Lung (tissue), 12 donors: Measurements from ENCODE around the gene RRAS. TPM values are rescaled to one million over a fixed set of nuclear protein-coding genes. Genes with fewer than 3 reads are reported as not detected.

Source experiments
- ATAC-seq: fragments of 200-7000 bp; cut with Tn5 transposase; one replicate; pipeline ENCODE4 v1.9.1; 2020; ENCODE audit warnings: moderate number of reproducible peaks; ENCODE audit not compliant: insufficient read depth, low FRiP score
- DNase-seq, 3 donors: peaks; one replicate each; pipeline ENCODE4 v3.0.0-alpha.2; 2013 to 2017
- H3K27ac ChIP-seq, 2 donors: one replicate each; pipeline ENCODE4 v1.5.1; 2013; ENCODE audit warnings: mild to moderate bottlenecking in 2 of 2, moderate library complexity in 2 of 2, control low read depth in 1 of 2, inconsistent platforms in 1 of 2, low read depth in 1 of 2, low read length in 1 of 2
- H3K27me3 ChIP-seq, 3 donors: one replicate each; pipeline ENCODE4 v1.5.1; 2013; ENCODE audit warnings: low read length in 2 of 3; ENCODE audit not compliant: control insufficient read depth in 3 of 3, insufficient read depth in 3 of 3
- H3K36me3 ChIP-seq, 4 donors: one replicate each; pipeline ENCODE4 v1.5.1; 2013; ENCODE audit warnings: low read length in 4 of 4, mild to moderate bottlenecking in 1 of 4, moderate library complexity in 1 of 4; ENCODE audit not compliant: control insufficient read depth in 4 of 4, insufficient read depth in 4 of 4
- H3K4me1 ChIP-seq, 5 donors: one replicate each; pipeline ENCODE4 v1.5.1; 2013; ENCODE audit warnings: low read length in 5 of 5, mild to moderate bottlenecking in 2 of 5, moderate library complexity in 1 of 5; ENCODE audit not compliant: control insufficient read depth in 5 of 5, insufficient read depth in 5 of 5
- H3K4me3 ChIP-seq: one replicate; pipeline ENCODE4 v1.5.1; 2013; ENCODE audit warnings: mild to moderate bottlenecking, control low read depth, moderate library complexity
- H3K9ac ChIP-seq, 2 donors: one replicate each; pipeline ENCODE4 v1.5.1; 2013; ENCODE audit warnings: low read length in 2 of 2, control low read depth in 1 of 2; ENCODE audit not compliant: insufficient read depth in 1 of 2
- H3K9me3 ChIP-seq, 4 donors: one replicate each; pipeline ENCODE4 v1.5.1; 2013; ENCODE audit warnings: low read length in 3 of 4, mild to moderate bottlenecking in 1 of 4, moderate library complexity in 1 of 4; ENCODE audit not compliant: control insufficient read depth in 4 of 4, insufficient read depth in 3 of 4
- WGBS, 2 donors: extraction: QIAGEN DNeasy Blood & Tissue Kit; methylation state at CpG; one replicate each; pipeline ENCODE4 v1.1.7; 2013; 5-methylcytosine and 5-hydroxymethylcytosine counted together
- polyA plus RNA-seq, 2 donors: library from polyadenylated mRNA; stranded (reverse); fragments of 200-250 nt; gene quantifications; one replicate each; pipeline ENCODE4 v1.2.1, GENCODE V29; 2013
- total RNA-seq, 2 donors: library from RNA; depleted of rRNA in 1 of 2; stranded (reverse); fragments of >200 nt in 1 of 2; gene quantifications; one replicate each; pipeline ENCODE4 v1.2.1, GENCODE V29; 2014 to 2021
- TF ChIP-seq, protein P1 (sequence below): IDR thresholded peaks from 2 replicates; pipeline ENCODE4 v1.5.1; 2012; ENCODE audit warnings: mild to moderate bottlenecking; ENCODE audit errors: control extremely low read depth, extremely low read depth
- donor health status: control.
- donor health status: control.
- donor health status: Bipolar disorder and iron deficiency.
- donor health status: healthy.
- donor health status: DM: yes; HTN: yes; CAD: no.

The RRAS gene
- total and polyA plus RNA-seq, 4 donors, result 26.3 to 180 (median 106) TPM

DNA sequence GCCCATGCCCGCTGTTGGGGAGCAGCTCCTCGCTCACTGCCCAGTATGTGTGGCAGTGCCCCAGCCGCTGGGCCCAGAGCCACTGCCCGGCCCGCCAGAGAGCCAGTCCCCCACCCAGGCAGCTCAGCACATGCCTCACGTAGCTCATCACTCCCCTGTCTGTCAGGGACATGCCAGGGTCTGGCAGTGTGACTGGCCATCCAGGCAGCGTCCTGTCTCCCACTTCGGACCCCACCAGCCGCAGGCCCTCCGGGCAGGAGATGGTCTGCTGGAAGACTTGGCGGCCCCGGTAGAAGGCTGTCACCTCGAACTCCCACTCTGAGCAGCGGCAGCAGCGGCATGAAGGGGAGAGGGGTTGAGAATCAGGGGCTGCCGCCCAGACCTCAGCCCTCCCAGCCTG lies 22.1 kb upstream of the RRAS start:
- no peak for ATAC-seq
- no peak for DNase-seq
- Histone ChIP-seq H3K9ac (no peak overlapping the region), H3K4me1 (peaks cover 0 to 15% (median 8%) of the 10 kb centered on the region in 5 donors), H3K4me3 (no peak overlapping the region), H3K9me3 (no peaks in the 10 kb centered on the region), H3K27me3 (no peaks in the 10 kb centered on the region), H3K27ac (no peak overlapping the region), H3K36me3 (peaks cover 11 to 57% (median 29%) of the 10 kb centered on the region in 4 donors)
- TF ChIP-seq, protein P1, sequence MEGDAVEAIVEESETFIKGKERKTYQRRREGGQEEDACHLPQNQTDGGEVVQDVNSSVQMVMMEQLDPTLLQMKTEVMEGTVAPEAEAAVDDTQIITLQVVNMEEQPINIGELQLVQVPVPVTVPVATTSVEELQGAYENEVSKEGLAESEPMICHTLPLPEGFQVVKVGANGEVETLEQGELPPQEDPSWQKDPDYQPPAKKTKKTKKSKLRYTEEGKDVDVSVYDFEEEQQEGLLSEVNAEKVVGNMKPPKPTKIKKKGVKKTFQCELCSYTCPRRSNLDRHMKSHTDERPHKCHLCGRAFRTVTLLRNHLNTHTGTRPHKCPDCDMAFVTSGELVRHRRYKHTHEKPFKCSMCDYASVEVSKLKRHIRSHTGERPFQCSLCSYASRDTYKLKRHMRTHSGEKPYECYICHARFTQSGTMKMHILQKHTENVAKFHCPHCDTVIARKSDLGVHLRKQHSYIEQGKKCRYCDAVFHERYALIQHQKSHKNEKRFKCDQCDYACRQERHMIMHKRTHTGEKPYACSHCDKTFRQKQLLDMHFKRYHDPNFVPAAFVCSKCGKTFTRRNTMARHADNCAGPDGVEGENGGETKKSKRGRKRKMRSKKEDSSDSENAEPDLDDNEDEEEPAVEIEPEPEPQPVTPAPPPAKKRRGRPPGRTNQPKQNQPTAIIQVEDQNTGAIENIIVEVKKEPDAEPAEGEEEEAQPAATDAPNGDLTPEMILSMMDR, result no peak
- WGBS, 2 donors, result 93 to 96% methylated on average over 13 to 16 of the region's 16 CpGs

DNA sequence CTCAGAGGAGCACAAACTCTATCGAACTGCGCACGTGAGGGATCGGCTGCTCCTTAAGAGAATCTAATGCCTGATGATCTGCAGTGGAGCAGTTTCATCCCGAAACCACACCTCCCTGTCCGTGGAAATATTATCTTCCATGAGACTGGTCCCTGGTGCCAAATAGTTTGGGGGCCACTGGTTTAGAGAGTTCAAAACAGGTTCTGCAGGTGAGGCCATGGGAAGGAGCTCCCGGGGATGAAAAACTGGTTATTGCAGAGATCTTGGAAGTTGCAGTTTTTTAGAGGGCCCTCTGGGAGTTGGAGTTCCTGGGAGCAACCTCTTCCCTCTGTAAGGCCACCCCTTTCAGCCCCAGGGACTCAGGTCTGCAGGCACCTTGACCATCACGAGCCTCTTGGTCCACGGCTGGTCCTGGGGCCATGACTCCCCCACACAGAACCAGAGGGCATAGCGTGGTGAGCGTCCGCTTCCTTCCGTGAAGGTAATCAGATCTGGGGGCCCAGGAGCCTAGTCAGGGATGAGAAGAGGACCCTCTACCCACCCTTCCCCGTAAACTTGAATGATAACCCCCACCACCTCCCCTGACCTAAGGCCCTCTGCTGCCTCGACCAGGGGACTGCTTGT lies 20.5 kb upstream of the RRAS start:
- no peak for ATAC-seq
- peak in 1 of 3 donors; percentile 9 for DNase-seq
- Histone ChIP-seq H3K27ac (no peak overlapping the region), H3K9me3 (no peaks in the 10 kb centered on the region), H3K4me1 (peaks cover 0 to 6% (median 0%) of the 10 kb centered on the region in 5 donors), H3K27me3 (no peaks in the 10 kb centered on the region), H3K4me3 (no peak overlapping the region), H3K36me3 (peaks cover 11 to 70% (median 40%) of the 10 kb centered on the region in 4 donors), H3K9ac (no peak overlapping the region)
- WGBS, 2 donors, result 89 to 91% methylated on average over 15 of the region's 15 CpGs
- TF ChIP-seq, protein P1, result no peak

DNA sequence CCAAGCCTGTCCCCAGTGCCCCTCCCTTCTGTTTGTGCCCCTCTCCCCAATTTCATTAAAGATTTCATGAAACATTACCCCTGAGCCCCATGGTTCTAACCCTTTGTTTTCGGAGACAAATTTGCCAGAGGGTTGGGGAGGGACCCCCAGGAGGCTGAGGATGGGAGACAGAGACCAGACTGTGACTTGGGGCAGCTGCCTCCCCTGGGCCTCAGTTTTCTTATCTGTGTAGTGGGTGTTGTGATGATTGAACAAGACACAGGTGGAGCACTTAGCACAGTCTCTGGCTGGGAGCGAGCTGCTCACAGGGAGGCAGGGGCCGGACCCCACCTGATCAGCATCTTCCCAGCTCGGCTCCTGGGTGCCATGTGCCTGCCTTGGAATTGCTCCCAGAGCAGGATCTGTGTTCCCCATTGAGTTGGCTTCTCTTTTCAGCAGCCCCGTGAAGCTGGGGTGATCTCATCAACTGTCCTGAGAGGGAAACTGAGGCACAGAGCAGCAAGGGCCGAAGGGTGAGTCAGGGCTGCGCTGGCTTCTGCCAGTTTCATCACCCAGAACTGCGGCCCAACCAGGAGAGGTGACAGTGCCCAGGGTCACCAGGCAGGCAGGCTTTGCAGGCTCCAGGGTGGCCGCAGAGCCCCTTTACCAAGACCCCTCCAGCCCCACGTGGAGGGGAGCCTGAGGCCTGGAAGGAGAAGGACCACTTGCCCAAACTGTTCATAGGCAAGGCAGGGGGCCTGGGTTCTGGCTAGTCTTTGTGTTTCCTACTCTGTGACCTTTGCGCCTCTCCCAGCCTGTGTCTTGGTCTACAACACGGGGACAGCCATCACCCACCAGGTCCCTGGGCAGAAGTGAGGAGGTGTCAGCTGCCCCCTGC lies 18.9 kb upstream of the RRAS start:
- Histone ChIP-seq H3K27me3 (no peaks in the 10 kb centered on the region), H3K9ac (no peak overlapping the region), H3K4me3 (no peak overlapping the region), H3K27ac (no peak overlapping the region), H3K9me3 (no peaks in the 10 kb centered on the region), H3K4me1 (peaks cover 0 to 2% (median 0%) of the 10 kb centered on the region in 5 donors), H3K36me3 (peaks cover 11 to 84% (median 47%) of the 10 kb centered on the region in 4 donors)
- WGBS, 2 donors, result 92 to 93% methylated on average over 11 to 12 of the region's 12 CpGs
- DNase-seq (no peak), ATAC-seq (no peak)
- TF ChIP-seq, protein P1, result no peak
